GM12874 (cell line): Measurements from ENCODE around the gene SFXN3.

Source experiments
- CTCF ChIP-seq: IDR thresholded peaks from 2 replicates; pipeline ENCODE4 v1.5.1; 2011; ENCODE audit warnings: low read depth, mild to moderate bottlenecking, control low read depth, low read length, moderate library complexity; ENCODE audit not compliant: insufficient read depth

Gene SFXN3

GRCh38 chr10:101001659-101002035 lies 29.4 kb upstream of the SFXN3 start:
- no peak for TF ChIP-seq CTCF

GRCh38 chr10:101002456-101002855 lies 28.6 kb upstream of the SFXN3 start:
- TF ChIP-seq CTCF, result no peak

- TF ChIP-seq CTCF, result no peak
Observed at GRCh38 chr10:101003639-101004206, 27.3 kb upstream of the SFXN3 start.

DNA sequence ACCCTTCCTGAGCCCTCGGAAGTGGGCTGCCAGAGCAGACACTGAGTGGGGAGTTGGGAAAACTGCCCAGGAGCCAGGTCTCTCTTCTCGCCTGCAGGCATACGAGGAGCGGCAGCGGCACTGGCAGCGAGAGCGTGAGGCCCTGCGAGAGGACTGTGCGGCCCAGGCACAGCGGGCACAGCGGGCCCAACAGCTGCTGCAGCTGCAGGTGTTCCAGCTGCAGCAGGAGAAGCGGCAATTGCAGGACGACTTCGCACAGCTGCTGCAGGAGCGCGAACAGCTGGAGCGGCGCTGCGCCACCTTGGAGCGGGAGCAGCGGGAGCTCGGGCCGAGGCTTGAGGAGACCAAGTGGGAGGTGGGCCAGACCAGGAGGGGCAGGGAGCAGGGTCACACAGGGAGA lies 25.7 kb upstream of the SFXN3 start:
- no peak for TF ChIP-seq CTCF

GRCh38 chr10:101005869-101006567 lies 25.0 kb upstream of the SFXN3 start:
- TF ChIP-seq CTCF, result no peak

- TF ChIP-seq CTCF, result no peak
Observed at GRCh38 chr10:101006593-101007098, 24.4 kb upstream of the SFXN3 start.

DNA sequence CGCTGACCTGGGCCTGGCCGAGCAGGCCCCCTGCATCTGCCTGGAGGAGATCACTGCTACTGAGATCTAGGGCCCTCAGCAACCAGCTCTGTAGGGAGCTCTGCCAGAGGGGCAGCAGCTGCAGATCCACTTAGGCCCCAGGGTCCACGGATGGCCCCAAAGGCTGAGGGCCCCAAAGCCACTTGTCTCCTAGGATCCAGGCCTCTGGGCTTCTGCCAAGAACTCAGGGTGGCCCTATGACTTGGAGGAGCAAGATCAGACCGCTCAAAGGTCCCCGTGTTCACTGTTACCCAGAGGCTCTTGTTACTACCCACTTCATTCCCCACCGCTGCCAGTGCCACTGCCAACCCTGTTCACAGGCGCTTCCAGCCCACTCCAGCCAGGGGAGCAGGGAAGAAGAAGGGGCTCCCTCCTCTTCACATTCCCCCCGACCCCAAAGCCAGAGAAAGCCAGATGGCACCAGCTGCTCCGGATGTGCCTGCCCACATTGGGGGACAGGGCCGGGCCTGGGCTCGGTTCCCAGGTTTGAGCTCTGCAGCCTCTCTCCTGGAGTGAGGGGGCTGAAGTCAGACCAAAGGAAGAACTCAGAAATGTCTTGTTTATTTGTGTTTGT lies 23.8 kb upstream of the SFXN3 start:
- TF ChIP-seq CTCF, result no peak
